NOMO-1 (cell line): ENCODE results near the gene CASK.

Source experiments
- DNase-seq, 2 experiments: peaks; one replicate each; lab custom pipeline; 2025; ENCODE audit not compliant: unreplicated experiment in 2 of 2; lab: John Stamatoyannopoulos, UW

CASK gene

DNA sequence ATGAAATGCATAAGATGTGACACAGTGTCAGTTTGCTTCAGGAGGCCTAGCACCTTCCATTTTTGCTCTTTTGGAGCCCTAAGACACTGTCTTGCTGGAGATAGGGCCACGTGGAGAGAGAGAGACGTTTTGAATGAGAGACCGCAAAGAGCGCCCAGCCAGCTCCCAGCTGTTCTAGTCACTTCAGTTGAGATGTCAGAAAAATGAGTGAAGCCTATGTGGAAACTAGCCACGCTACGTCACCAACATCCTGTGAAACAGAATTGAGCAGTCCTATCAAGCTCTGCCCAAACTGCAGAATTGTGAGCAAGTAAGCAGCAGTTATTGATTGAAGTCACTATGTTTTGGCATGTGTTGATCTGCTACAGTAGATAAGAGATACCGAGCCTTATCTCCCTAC is 186.3 kb downstream of the CASK start:
- no peak for DNase-seq

DNA sequence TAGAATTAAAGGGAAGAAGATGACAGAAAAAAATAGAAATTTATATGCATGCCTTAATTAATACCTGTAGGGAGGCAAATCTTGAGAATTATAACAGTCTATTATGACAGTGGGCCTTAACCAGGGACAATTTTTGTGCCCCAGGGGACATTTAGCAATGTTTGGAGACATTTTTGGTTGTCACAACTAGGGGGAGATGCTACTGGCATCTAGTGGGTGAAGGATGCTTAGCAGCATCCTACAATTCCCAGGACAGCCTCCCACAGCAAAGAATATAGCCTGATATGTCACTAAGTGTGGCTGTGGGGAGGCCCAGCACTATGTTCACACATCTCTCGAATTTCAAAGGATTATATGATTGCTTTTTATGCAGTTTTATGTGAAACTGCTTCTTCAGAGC is 188.8 kb downstream of the CASK start:
- peak in 1 of 2 experiments; percentile 10 for DNase-seq

DNA sequence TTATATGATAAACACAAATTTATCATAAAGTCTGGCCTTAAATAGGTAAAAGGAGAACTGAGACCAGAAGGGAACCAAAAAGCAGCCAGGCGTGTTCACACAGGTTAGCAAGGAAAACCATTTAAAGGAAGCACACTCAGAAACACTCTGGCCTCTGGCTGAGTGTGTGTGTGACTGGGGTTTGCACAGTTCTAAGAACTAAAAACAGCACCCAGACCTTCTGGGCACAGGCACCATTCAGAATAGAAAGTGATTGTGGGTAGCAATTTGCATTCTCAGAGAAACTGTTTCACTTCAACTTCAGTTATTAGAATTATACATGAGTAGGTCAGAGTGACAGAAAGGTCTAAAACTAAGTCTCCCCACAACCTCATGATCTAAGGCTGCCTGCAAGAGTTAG is 189.4 kb downstream of the CASK start:
- DNase-seq, result peak in 1 of 2 experiments; percentile 14

DNA sequence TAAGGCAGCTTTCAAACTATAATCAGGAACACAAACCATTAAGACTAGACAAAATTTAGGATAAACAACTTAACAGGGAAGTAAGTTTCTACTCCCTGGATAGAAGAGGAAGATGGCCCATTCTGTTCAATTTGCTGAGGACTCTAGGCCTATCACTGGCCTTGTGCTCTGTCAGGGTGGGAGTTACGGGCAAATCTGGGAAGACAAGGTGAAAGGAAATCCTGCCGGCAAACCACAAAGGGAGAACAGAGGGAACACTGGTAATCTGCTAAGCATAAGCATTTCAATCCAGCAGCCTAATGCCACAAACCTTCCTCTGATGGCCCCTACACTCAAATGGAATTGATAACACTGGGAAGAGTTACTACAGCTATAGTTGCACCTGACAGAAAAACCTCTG is 191.1 kb downstream of the CASK start:
- no peak for DNase-seq

DNA sequence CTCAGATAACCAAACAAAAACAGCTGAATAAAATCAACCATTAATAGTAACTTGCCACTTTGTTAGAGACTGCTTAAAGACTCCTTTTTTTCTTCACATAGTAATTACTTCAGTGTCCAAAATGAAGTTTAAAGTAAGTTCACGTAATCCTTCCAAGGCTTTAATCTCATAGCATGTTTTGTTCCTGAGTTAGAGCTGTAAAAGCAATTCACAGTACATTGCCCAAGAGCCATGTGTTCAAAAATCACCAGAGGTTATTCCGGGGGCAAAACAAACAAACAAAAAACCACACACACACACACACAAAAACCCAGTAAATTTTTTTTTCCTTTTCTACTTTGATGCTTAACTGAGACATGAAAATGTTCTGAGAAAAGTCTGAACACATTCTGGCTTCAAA is 193.3 kb downstream of the CASK start:
- no peak for DNase-seq

DNA sequence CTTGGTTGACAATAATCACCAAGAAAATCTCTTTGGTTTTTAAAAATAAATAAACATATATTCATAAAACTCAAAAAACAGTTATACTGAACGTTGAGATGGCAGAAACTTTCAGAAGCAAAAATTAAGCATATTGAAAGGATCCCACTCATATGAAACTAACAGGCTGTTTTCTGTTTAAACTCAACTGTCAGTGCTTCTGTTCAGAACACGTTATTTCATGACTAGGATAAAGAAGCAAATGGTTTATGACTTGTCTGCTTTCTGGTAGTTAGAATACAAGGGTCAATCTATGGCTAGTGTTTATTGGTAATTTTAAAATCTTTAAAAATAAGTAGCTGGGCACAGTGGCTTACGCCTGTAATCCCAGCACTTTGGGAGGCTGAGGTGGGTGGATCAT is 195.2 kb downstream of the CASK start:
- DNase-seq, result no peak

DNA sequence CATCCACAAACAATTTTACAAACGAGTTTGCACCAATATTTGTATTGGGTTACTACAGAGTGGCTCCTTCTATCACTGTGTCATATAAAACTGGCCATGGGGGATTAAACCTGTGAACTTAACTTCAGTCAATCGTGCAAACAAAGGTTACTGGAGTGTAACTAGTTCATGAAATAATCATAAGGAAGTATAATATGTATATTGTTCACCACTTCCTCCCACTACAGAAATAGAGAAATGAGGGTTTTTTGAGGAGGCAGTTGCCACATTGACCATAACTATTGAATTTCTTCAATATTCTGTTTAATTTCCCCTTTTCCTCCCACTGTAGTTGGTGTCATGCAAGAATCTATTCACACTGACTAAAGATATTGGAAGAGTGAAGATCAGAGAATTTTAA is 199.5 kb downstream of the CASK start, which contains the start of gene GPR82:
TSS of gene GPR82 (plus strand) at position 356 of the 400 bp plus-strand sequence. CDS start 2,846 bp downstream, outside the sequence.
- DNase-seq, result peak; percentile 41 to 77

DNA sequence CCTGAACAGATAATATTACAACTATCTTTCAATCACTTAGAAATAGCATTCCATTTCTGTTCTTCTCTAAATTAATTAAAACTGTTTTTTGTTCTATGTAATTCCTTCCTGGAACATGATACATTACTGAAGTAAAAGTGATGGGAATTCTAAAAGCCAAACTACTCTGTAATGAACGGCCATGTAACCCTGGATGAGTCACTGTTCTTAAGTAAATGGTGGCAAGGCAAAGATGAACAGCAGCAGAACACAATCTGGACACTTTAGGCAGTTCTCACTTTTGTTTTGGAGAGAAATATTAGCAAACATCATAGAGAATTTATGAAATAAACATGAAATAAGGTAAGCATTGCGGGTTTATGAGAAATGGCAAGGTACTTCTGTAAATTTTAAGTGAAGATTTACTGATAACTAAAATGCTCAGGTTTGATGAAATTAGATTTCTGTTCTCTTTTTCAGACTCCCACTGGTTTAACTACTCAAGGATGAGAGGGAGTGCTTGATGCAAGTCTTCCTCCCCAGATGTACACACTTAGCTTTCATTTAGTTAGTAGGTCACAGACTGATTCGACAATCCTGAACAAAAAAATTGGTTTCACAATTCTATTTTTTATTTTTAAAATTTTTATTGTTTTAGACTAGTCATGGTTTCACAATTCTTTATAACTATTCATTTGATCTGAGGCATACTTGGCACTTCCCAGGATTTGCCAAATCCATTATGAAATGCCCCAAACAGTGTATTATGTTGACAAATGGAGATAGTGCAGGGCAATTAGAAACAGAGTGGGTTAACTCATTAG is 200.3 kb downstream of the CASK start:
- DNase-seq, result peak in 1 of 2 experiments; percentile 18

DNA sequence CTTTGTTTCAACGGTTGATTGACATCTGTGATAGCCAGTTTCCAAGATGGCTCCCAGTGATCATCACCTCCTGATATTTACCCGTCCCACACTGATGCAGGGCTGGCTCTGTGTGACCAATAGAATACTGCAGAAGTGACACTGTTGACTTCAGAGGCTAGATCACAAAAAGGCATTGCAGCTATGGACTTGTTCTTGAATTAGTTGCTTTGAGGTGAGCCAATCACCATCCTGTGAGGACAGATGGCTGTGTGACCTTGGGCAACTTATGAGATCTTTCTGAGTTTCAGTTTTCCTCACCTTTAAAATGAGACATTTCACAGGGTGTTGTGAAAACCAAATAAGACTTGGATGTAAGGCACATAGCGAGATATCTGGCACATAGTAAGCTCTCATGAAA is 201.1 kb downstream of the CASK start:
- DNase-seq, result no peak

DNA sequence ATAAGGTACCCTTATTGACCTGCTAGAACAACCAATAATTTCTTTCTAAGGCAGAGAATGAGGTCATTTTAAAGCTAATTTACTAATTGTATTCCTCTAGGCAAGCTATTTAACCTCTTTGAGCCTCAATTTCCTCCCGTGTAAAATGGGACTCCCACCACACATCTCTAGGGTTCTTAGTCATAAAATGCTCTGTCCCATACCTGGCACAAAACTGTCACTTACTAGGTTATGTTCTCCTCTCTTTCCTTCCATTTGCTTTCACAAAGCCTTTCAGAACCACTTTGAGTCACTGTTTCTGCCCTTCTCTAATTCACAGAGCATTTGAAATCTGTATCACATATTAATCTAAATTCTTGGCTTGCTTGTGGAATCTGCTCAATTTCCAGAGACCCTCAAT is 201.8 kb downstream of the CASK start:
- no peak for DNase-seq

DNA sequence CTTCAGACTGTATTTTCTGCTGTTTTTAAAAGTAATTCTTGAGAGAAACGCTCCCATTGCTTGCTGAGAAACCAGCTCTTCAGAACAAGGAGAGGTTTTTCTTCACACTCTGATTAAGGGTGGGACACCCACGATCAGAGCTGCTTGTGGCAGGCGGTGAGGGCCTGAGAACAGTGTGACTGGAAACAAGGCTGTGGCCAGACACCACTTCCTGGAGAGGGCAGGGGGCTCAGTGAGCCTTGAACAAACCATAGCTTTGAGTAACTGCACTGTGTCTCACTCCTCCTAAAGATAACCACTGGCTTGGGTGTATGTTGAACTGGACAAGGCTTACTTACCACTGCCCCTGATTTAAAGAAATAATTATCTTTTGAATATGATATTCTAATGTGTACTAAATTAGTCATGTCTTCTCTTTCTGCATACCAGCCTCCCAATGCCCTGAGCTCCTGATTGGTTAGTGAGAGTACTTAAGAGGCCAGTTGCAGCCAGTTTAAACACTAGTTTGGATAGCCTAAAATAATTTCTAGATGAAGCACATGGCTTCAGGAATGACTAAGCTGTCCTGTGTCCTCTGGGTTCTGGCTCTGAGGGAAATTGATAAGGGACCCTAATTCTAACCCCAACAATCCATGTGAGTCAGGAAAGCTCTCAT is 203.1 kb downstream of the CASK start:
- DNase-seq, result no peak

DNA sequence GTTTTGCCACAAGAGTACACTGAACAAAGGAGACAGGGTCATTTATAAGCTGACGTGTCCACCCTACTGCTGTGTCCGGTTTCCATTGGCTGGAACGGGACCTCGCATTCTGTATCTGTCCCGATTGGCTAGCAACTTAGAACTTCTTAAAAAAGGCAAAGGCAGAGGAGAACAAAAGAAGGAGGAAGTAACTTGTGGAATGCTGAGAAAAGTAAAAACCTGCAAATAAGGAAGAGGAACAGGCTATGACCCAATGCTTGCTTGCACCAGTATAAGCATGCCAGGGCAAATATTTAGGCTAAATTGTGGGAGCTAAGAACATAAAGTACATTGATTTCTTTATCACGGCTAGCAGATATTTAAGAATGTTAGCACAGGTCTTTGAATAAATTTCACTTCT is 203.7 kb downstream of the CASK start:
- peak in 1 of 2 experiments; percentile 14 for DNase-seq

DNA sequence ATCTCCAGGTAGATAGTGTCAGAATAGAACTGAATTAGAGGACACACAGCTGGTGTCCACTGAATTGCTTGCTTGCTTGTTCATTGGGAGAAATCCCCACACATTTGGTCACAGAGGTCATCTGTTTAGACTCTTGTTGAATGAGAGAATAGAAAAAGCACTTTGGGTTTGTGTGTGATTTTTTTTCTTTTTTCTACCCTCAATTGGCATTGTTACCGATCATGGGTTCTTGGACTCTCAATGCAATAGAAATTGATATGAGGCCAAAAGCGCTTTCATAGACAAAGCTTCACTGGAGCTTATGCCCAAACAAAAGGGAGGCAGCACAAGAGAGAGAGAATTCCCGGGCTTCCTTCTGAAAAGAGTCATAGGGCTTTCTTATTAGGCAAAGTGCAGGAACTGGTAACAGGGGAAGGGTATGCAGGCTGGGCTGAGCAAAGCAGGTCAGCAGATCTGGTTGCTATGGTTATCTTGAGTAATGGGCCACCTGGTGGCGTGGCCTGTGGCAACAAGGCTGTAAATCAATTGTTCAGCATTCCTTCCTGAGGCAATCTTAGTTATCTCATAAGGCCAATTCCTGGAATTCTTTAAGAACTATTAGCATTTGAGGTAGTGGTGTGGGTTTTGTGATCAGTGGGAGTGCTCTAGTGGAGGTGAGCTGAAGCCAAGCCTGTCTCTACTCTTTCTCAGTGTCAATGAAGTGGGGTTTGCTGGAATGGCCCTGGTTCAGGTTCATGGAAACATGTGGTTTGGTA is 204.7 kb downstream of the CASK start:
- no peak for DNase-seq

DNA sequence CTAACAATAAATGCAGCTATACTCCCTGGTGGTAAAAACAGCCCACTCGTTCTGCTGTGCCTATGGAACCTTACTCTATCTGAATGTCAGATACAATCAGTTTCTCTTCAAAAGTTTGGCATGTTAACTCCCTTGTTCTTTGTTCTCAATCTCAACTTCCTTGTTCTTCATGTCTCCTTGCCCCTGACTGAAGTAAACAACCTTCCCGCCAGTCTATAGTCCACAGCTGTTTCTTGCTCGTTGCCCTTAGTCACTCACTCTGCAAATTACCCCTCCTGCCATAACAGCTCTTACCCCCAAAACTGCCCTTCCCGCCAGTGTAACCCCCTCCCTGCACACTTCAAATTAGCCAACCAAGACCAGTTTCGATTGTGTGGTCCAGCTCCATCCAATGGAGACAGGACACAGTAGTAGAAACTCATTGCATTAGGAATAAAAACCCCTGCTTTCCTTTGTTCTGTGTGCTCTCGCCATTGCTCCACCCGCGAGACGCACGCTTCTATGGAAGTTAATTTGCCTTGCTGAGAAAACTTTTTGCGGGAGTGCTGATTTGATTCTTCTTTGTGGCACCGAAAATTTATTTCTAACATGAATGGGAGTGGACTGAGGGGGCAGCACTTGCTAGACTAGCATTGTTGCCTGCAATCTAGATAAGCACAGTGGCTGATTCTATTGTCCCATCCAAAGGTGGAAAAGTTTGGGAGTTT is 206.4 kb downstream of the CASK start:
- DNase-seq, result no peak

DNA sequence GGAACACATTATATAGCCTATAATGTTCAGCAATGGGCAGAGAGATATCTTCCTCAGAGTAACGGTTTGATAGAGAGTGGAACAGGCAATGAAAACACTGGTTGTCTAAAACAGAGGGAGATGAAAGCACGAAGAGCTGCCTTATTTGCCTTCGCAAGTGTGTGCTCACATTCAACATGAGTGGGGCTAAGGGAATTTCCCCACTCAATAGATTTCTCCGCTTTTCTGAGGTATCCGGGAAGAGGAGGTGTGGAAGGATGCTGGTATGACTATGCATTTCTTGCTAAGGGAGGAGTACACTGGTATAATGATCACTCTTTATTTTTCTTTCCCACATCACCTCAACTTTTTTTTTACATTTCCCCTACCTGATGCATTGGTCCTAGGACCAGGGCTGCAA is 207.1 kb downstream of the CASK start:
- DNase-seq, result no peak

DNA sequence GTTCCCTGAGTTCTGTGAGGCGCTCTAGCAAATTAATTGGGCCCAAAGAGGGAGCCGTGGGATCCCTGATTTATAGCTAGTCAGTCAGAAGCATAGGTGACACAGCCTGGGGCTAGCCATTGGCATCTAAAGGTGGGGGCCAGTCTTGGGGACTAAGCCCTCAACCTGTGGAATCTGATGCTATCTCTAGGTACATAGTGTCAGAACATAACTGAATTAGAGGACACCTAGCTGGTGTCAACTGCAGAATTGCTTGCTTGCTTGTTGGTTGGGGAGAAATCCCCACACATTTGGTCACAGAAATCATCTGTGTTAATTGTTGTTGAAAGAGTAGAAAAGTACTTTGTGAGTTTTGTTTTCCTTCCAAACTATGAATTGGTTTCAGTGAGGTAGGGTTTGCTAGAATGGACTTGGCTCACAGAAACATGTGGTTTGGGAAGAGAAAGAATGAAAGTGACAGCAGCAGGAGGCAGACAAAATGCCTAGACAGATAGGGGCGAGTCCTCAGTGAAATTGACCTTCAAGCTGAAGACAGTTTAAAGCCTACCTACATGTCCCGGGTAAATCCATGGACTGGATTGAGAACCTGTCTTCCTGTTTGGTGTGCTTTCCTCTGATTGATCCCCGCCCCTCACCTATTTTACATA is 212.2 kb downstream of the CASK start:
- DNase-seq, result no peak

DNA sequence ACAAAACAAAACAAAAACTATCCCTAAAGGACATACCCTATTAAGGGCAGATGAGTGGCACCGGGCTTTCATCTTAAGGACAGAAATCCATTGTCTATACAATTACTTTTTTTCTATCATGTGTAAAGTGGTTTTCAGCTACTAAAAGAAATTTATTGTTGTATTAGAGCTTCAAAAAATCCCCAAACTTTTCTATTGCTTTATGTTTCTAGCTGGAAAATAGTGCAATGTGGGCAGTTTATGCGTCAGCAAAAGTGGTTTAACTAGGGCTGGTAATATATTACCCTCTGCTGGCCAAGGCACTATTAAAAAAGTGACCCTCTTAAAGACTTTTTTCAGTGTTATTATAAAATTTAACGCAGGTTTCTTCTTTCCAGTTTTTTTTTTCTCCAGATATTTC is 214.9 kb downstream of the CASK start:
- DNase-seq, result no peak

DNA sequence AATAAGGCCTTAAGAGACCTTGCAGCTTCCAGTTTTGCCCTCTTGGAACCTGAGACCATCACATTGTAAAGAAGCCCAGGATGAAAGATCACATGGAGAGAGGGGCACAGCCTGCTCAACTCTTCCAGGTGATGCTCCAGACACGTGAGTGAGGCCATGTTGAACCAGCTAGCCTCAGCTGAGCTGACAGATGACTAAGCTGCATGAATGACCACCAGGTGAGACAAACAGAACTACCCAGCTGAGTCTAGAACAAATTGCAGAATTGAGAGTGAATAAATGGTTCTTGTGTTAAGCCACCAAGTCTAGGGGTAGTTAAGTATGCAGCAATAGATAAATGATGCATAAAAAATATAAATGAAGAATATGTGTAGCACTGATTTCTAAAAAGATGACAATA is 216.1 kb downstream of the CASK start:
- no peak for DNase-seq

DNA sequence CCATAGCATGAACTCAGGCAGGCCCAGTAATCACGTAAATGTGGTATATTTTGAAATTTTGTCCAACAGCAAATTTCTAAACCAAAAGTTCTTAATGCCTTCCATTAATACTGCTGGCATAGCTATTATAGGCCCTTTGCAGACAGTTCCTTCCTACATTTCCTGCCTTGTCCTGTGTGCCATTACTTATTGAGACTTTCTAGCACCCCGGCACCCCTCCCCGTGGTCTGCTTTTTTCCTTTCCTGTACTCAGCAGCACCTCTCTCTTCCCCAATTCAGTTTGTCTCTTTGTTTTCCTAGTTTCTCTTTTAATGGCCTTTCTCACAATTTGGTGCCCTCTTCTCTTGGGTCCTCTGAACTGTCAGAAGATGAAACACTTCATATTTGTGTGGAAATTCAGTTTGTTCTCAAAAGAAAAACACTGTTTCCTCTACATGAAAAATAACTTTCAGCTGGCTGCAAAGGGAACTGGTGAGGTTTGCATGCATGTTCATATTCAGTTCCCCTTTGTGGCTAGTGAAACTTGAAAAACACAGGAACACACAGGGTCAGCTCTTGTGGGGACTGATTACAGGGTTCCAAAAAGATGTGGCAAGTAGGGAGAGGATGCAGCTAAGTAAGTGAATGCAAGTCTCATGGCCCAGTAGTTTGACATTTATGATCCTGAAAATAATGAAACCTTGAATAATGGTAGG is 217.5 kb downstream of the CASK start:
- peak; percentile 51 to 95 for DNase-seq

DNA sequence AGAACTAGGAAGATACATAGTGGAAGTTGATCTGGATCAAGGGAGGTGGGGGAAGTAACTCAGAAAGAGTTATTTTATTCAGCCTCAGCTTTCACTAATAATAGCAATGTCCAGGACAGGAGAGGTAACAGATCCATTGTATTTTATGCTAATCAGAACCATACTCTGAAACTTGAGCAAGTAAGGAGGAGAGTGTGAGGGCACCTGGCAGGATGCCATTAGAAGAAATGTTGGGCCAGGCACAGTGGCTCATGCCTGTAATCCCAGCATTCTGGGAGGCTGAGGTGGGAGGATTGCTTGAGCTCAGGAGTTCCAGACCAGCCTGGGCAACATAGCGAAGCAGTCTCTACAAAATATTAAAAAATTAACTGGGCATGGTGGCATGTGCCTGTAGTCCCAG is 218.3 kb downstream of the CASK start:
- DNase-seq, result no peak
